Fibroblast of lung (primary cell): ENCODE results near the gene HMGXB4.

Source experiments
- EZH2 ChIP-seq: IDR thresholded peaks from 2 replicates; pipeline ENCODE4 v1.5.1; 2012; ENCODE audit warnings: low read length, control low read depth, mild to moderate bottlenecking; ENCODE audit errors: missing control alignments
- TF ChIP-seq, protein P1 (sequence below), 2 donors: IDR thresholded peaks in 1 of 2; conservative IDR thresholded peaks in 1 of 2; 1 replicate in 1 of 2; 2 replicates in 1 of 2; pipeline ENCODE4 v1.5.1; 2011 to 2012; ENCODE audit warnings: low read length in 2 of 2, control low read depth in 1 of 2, inconsistent platforms in 1 of 2, low read depth in 1 of 2, mild to moderate bottlenecking in 1 of 2

DNA sequence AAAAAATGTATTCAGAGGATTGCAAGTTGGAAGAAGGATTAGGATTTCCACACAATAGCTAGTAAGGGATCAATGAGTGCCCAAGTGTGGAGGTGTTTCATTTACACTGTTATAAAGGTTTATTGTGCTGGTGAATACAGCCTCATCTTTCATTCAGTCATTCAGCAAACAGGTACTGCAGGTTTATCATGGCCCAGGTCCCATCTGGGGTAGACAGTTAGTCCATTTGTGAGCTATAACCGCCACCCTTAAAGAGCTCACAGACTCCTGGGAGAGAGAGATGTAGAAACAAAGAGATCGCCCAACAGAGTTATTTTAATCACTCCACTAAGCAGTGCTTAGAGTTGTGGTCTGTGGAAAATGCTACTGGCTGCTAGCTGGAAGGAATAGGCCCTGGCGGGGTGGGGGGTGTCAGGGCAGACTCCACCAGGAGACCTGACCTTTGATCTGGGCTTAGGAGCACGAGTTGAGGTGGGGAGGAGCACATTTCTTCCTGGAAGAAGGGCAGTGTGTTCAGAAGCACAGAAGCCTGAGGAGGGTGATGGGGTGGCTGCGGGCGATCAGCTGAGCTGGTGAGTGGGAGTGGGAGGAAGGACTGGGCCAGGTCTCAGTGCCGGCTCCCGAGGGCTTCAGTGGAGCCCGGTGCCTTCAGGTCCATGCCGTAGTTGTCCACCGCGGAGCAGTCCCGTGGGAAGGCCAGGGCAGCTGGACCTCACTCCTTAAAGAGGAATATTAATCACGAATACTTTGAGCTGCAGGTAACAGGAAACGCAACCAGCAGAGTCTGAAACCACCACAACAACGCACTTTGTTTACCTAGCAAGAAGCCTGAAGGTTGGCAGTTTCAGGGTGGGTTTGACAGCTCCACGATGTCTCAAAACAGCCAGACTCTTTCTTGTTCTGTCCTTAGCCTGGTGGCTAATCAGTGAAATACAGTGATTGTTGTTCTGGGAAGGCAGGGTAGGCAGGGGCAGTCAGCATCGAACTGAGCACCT, 53.6 kb downstream of the HMGXB4 start:
- TF ChIP-seq, protein P1, sequence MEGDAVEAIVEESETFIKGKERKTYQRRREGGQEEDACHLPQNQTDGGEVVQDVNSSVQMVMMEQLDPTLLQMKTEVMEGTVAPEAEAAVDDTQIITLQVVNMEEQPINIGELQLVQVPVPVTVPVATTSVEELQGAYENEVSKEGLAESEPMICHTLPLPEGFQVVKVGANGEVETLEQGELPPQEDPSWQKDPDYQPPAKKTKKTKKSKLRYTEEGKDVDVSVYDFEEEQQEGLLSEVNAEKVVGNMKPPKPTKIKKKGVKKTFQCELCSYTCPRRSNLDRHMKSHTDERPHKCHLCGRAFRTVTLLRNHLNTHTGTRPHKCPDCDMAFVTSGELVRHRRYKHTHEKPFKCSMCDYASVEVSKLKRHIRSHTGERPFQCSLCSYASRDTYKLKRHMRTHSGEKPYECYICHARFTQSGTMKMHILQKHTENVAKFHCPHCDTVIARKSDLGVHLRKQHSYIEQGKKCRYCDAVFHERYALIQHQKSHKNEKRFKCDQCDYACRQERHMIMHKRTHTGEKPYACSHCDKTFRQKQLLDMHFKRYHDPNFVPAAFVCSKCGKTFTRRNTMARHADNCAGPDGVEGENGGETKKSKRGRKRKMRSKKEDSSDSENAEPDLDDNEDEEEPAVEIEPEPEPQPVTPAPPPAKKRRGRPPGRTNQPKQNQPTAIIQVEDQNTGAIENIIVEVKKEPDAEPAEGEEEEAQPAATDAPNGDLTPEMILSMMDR (conservative IDR thresholded peaks at IDR 0.05 in 1 of 2, IDR thresholded peaks at IDR 0.05 in 1 of 2; ENCODE audit: low read depth in 1 of 2, low read length in 2 of 2): no peak
- no peak for TF ChIP-seq EZH2
